ENCODE results near the gene FGD3.
A peak's percentile ranks its signal among the peaks of the same experiment; 100 is the strongest.

DNA sequence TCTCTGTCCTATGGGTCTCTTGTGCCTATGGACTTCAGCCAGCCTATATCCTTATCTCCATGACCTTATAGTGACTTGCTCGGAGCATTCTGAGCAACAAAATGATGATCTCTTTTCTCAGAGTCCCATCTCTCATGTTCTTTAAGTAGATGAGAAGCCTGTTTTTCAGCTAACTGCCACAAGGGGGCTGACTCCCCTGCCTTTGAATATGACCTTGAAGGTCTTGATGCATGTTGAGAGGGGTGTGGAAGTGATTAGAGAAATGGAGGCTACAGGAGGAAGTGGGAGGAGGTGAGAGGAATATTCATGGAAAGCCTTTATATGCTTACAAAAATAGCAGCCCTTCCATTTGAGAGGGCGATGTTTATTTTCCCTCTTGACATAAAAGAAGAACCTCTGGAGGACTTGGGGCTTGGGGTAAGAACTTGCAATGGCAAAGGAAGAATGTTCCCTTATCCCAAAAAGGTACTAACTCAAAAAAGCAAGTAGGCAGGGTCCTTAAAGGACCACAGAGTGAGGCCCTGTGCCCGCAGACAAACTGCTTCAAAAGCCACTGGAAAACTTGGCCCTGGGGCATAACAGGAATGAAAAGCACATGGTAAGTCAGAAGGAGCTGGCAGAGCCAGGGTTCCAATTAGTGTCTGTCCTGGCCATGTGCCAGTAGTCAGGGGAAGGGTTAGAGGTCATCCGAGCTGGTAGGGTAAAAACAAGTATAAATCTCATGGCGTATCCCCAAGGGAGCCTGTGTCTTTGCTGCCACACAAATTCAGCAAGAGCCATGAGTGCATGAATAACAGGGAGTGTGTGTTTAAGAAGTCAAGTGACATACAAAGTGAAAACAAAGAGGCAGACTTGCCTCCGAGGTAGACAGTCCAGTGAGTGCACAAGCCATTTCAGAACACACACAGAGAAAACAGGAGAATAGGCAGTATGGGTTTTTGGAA is 39.1 kb downstream of the FGD3 start:
- TF ChIP-seq, protein P1, sequence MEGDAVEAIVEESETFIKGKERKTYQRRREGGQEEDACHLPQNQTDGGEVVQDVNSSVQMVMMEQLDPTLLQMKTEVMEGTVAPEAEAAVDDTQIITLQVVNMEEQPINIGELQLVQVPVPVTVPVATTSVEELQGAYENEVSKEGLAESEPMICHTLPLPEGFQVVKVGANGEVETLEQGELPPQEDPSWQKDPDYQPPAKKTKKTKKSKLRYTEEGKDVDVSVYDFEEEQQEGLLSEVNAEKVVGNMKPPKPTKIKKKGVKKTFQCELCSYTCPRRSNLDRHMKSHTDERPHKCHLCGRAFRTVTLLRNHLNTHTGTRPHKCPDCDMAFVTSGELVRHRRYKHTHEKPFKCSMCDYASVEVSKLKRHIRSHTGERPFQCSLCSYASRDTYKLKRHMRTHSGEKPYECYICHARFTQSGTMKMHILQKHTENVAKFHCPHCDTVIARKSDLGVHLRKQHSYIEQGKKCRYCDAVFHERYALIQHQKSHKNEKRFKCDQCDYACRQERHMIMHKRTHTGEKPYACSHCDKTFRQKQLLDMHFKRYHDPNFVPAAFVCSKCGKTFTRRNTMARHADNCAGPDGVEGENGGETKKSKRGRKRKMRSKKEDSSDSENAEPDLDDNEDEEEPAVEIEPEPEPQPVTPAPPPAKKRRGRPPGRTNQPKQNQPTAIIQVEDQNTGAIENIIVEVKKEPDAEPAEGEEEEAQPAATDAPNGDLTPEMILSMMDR (IDR thresholded peaks at IDR 0.05), result peak; percentile 4 to 42 (median 21)
- TF ChIP-seq POLR2A (IDR thresholded peaks at IDR 0.05; ENCODE audit: low read depth) (no peak), POLR2AphosphoS5 (IDR thresholded peaks at IDR 0.05) (no peak)

Data from esophagus muscularis mucosa (tissue), 3 donors.